Hepatocyte (in vitro differentiated cells): Measurements from ENCODE around the gene SLU7. TPM values are rescaled to one million over a fixed set of nuclear protein-coding genes. Genes with fewer than 3 reads are reported as not detected.
A peak's percentile ranks its signal among the peaks of the same experiment; 100 is the strongest.

Source experiments
- DNase-seq: peaks from one replicate; pipeline ENCODE4 v3.0.0-alpha.2; 2016; ENCODE audit warnings: low spot score
- H2AFZ ChIP-seq: fragments of 200-600 bp; sonication (generic); 2 replicates; pipeline ENCODE4 v1.6.0; 2016; ENCODE audit warnings: antibody characterized with exemption, mild to moderate bottlenecking
- H3K27ac ChIP-seq: fragments of 200-600 bp; sonication (generic); 2 replicates; pipeline ENCODE4 v1.5.1; 2016; ENCODE audit warnings: mild to moderate bottlenecking
- H3K27me3 ChIP-seq: fragments of 200-600 bp; sonication (generic); 2 replicates; pipeline ENCODE4 v1.6.1; 2016
- H3K36me3 ChIP-seq: fragments of 200-600 bp; sonication (generic); replicated peaks from 2 replicates; pipeline ENCODE4 v1.5.1; 2016; ENCODE audit warnings: low read depth; ENCODE audit not compliant: insufficient read depth
- H3K4me1 ChIP-seq: fragments of 200-600 bp; sonication (generic); 2 replicates; pipeline ENCODE4 v1.5.1; 2016; ENCODE audit warnings: mild to moderate bottlenecking, moderate library complexity; ENCODE audit not compliant: insufficient read depth
- H3K4me2 ChIP-seq: fragments of 200-600 bp; sonication (generic); 2 replicates; pipeline ENCODE4 v1.6.0; 2016
- H3K4me3 ChIP-seq: fragments of 200-600 bp; sonication (generic); 2 replicates; pipeline ENCODE4 v1.5.1; 2016; ENCODE audit warnings: mild to moderate bottlenecking
- H3K79me2 ChIP-seq: fragments of 200-600 bp; sonication (generic); 2 replicates; pipeline ENCODE4 v1.6.0; 2017; ENCODE audit warnings: mild to moderate bottlenecking
- H3K9me2 ChIP-seq: fragments of 200-600 bp; sonication (generic); replicated peaks from 2 replicates; pipeline ENCODE4 v1.6.0; 2017; ENCODE audit warnings: mild to moderate bottlenecking; ENCODE audit not compliant: insufficient read depth
- H3K9me3 ChIP-seq: fragments of 200-600 bp; sonication (generic); 2 replicates; pipeline ENCODE4 v1.5.1; 2016; ENCODE audit warnings: low read depth, mild to moderate bottlenecking
- H4K20me1 ChIP-seq: fragments of 200-600 bp; sonication (generic); 2 replicates; pipeline ENCODE4 v1.6.0; 2016; ENCODE audit warnings: mild to moderate bottlenecking; ENCODE audit not compliant: insufficient read depth, poor library complexity, severe bottlenecking
- CTCF ChIP-seq: fragments of 200-600 bp; sonication (generic); IDR thresholded peaks from 2 replicates; pipeline ENCODE4 v1.5.1; 2016; ENCODE audit warnings: antibody characterized with exemption, mild to moderate bottlenecking; ENCODE audit not compliant: poor library complexity
- EZH2 ChIP-seq: fragments of 200-600 bp; sonication (generic); IDR thresholded peaks from 2 replicates; pipeline ENCODE4 v1.6.1; 2016; ENCODE audit warnings: antibody characterized with exemption, mild to moderate bottlenecking, borderline replicate concordance
- EZH2phosphoT487 ChIP-seq: fragments of 200-600 bp; sonication (generic); IDR thresholded peaks from one replicate; pipeline ENCODE4 v1.6.1; 2018; ENCODE audit warnings: antibody characterized with exemption, mild to moderate bottlenecking, low read depth, moderate library complexity; ENCODE audit not compliant: unreplicated experiment, severe bottlenecking
- WGBS: methylation state at CpG from one replicate; pipeline ENCODE4 v1.1.6; 2016; ENCODE audit warnings: low lambda C conversion rate; ENCODE audit errors: missing lambda C conversion rate; 5-methylcytosine and 5-hydroxymethylcytosine counted together
- polyA plus RNA-seq: library from polyadenylated mRNA; unstranded; fragments of >200 nt; fragmentation: Nextera tagmentation; extraction: Ambion mirVana; gene quantifications from 2 replicates; pipeline ENCODE4 v1.2.1, GENCODE V29; 2016
- total RNA-seq: library from RNA; depleted of rRNA; stranded (reverse); fragments of >200 nt; gene quantifications from 2 replicates; pipeline ENCODE4 v1.2.3, GENCODE V29; 2014

The SLU7 gene
- total and polyA plus RNA-seq, 2 experiments from 2014 or later = 45.0 to 62.5 TPM

GRCh38 chr5:160444407-160444806 lies 25.5 kb upstream of the SLU7 start:
- no peaks in the 10 kb centered on the region for H3K36me3 ChIP-seq
- TF ChIP-seq CTCF (no peak), EZH2phosphoT487 (no peak), EZH2 (no peak)
- no peaks in the 10 kb centered on the region for H4K20me1 ChIP-seq
- no peak overlapping the region for H3K27ac ChIP-seq
- H3K27me3 ChIP-seq = no peaks in the 10 kb centered on the region
- H3K4me2 ChIP-seq = no peak overlapping the region
- H3K9me2 ChIP-seq = no peaks in the 10 kb centered on the region
- H3K79me2 ChIP-seq = no peaks in the 10 kb centered on the region
- no peaks in the 10 kb centered on the region for H3K9me3 ChIP-seq
- no peak overlapping the region for H2AFZ ChIP-seq
- H3K4me1 ChIP-seq = no peaks in the 10 kb centered on the region
- no peak overlapping the region for H3K4me3 ChIP-seq
- WGBS = 80% methylated on average over 1 of the region's 1 CpG
- no peak for DNase-seq

- no peak overlapping the region for H2AFZ ChIP-seq
- H3K9me3 ChIP-seq = no peaks in the 10 kb centered on the region
- H3K4me3 ChIP-seq = no peak overlapping the region
- H4K20me1 ChIP-seq = no peaks in the 10 kb centered on the region
- H3K27ac ChIP-seq = no peak overlapping the region
- TF ChIP-seq EZH2phosphoT487 = no peak
- H3K4me1 ChIP-seq = no peaks in the 10 kb centered on the region
- no peaks in the 10 kb centered on the region for H3K79me2 ChIP-seq
- no peaks in the 10 kb centered on the region for H3K27me3 ChIP-seq
- no peaks in the 10 kb centered on the region for H3K9me2 ChIP-seq
- WGBS = 94% methylated on average over 4 of the region's 4 CpGs
- H3K36me3 ChIP-seq = no peaks in the 10 kb centered on the region
- DNase-seq = no peak
- H3K4me2 ChIP-seq = no peak overlapping the region
Measured at GRCh38 chr5:160442824-160443431, 24.0 kb upstream of the SLU7 start.

GRCh38 chr5:160441311-160441781 lies 22.5 kb upstream of the SLU7 start:
- Histone ChIP-seq H3K79me2 (no peaks in the 10 kb centered on the region), H3K9me3 (no peaks in the 10 kb centered on the region), H3K27me3 (no peaks in the 10 kb centered on the region), H3K9me2 (no peaks in the 10 kb centered on the region), H3K4me1 (no peaks in the 10 kb centered on the region), H3K4me2 (no peak overlapping the region), H3K36me3 (no peaks in the 10 kb centered on the region), H2AFZ (no peak overlapping the region), H3K27ac (no peak overlapping the region), H4K20me1 (no peaks in the 10 kb centered on the region), H3K4me3 (no peak overlapping the region)
- no peak for DNase-seq
- no peak for TF ChIP-seq CTCF
- WGBS = 95% methylated on average over 1 of the region's 1 CpG

- Histone ChIP-seq H3K36me3 (no peaks in the 10 kb centered on the region), H4K20me1 (no peaks in the 10 kb centered on the region), H3K4me2 (peak overlapping the region; percentile 75), H2AFZ (peak overlapping the region; percentile 41), H3K4me3 (peak overlapping the region; percentile 20), H3K9me2 (no peaks in the 10 kb centered on the region), H3K27me3 (no peaks in the 10 kb centered on the region), H3K4me1 (no peaks in the 10 kb centered on the region), H3K79me2 (no peaks in the 10 kb centered on the region), H3K9me3 (no peaks in the 10 kb centered on the region), H3K27ac (peak overlapping the region; percentile 38)
- TF ChIP-seq EZH2phosphoT487 = no peak
- TF ChIP-seq CTCF = peak; percentile 96
- peak; percentile 85 for DNase-seq
- whole genome bisulfite sequencing = 6% methylated on average over 11 of the region's 11 CpGs
Measured at GRCh38 chr5:160439205-160439600, 20.3 kb upstream of the SLU7 start.
